Measurements from ENCODE around the gene NSD1.

DNA sequence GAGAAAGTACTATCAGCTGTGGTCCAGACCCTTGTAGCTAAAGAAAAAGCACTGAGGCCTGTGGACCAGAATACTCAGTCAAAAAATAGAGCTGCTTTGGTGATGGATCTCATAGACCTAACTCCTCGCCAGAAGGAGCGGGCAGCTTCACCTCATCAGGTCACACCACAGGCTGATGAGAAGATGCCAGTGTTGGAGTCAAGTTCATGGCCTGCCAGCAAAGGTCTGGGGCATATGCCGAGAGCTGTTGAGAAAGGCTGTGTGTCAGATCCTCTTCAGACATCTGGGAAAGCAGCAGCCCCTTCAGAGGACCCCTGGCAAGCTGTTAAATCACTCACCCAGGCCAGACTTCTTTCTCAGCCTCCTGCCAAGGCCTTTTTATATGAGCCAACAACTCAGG is 161.1 kb downstream of the NSD1 start:
- TF ChIP-seq, protein P1, sequence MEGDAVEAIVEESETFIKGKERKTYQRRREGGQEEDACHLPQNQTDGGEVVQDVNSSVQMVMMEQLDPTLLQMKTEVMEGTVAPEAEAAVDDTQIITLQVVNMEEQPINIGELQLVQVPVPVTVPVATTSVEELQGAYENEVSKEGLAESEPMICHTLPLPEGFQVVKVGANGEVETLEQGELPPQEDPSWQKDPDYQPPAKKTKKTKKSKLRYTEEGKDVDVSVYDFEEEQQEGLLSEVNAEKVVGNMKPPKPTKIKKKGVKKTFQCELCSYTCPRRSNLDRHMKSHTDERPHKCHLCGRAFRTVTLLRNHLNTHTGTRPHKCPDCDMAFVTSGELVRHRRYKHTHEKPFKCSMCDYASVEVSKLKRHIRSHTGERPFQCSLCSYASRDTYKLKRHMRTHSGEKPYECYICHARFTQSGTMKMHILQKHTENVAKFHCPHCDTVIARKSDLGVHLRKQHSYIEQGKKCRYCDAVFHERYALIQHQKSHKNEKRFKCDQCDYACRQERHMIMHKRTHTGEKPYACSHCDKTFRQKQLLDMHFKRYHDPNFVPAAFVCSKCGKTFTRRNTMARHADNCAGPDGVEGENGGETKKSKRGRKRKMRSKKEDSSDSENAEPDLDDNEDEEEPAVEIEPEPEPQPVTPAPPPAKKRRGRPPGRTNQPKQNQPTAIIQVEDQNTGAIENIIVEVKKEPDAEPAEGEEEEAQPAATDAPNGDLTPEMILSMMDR (IDR thresholded peaks at IDR 0.05; ENCODE audit: insufficient read depth, low read length) = no peak
- no peak for TF ChIP-seq POLR2AphosphoS5 (IDR thresholded peaks at IDR 0.05; ENCODE audit: low read depth)
